ENCODE results near the gene RAB11FIP3. TPM values are rescaled to one million over a fixed set of nuclear protein-coding genes. Genes with fewer than 3 reads are reported as not detected.

RAB11FIP3 gene
- total RNA-seq, 2 donors from 2014 or later, result 26.9 to 28.3 TPM

- H3K27ac Mint-ChIP-seq, result no peak overlapping the region
- H3K9me3 Mint-ChIP-seq, result no peaks in the 10 kb centered on the region
- no peaks in the 10 kb centered on the region for H3K4me1 Mint-ChIP-seq
- no peak overlapping the region for H3K4me3 Mint-ChIP-seq
- H3K27me3 Mint-ChIP-seq, result no peaks in the 10 kb centered on the region
- peaks cover 13% of the 10 kb centered on the region for H3K36me3 Mint-ChIP-seq (ENCODE audit: low read depth)
- ATAC-seq (replicated peaks), result no peak
These were observed 112.2 kb downstream of the RAB11FIP3 start for GRCh38 chr16:537415-538335.

DNA sequence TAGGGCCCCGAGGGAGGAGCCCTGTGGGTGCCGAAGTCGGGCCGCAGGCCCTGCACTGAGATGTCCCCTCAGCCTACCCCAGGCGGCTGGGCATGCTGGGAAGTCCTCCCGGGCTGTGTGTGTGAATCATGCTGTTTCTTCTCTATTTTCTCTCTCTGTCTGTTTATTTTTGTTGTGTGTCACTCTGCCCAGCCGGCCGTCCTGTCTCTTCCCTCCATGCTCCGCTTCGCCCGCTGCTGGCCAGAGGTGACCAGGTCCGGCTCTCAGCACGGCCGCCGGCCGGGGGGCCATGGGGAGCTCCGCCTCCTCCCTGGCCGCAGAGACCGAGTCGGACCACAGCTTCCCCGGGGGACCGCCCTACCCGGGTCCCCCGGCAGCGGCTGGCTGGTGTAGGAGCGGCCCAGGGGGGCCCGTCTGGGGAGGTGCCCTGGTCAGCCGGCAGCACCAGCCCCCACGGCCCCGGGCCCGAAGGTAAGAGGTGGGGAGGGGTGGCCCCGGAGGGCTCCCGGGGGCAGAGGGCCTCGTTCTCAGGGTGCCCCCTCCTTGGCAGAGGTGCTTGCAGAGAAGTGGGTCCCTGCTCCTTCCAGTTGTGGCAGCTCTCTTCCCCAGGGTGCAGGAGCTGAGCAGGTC, 114.6 kb downstream of the RAB11FIP3 start:
- Mint-ChIP-seq H3K4me1 (no peaks in the 10 kb centered on the region), H3K27me3 (no peaks in the 10 kb centered on the region), H3K36me3 (ENCODE audit: low read depth) (peaks cover 13% of the 10 kb centered on the region), H3K27ac (no peak overlapping the region), H3K4me3 (no peak overlapping the region), H3K9me3 (no peaks in the 10 kb centered on the region)
- ATAC-seq (replicated peaks), result no peak

DNA sequence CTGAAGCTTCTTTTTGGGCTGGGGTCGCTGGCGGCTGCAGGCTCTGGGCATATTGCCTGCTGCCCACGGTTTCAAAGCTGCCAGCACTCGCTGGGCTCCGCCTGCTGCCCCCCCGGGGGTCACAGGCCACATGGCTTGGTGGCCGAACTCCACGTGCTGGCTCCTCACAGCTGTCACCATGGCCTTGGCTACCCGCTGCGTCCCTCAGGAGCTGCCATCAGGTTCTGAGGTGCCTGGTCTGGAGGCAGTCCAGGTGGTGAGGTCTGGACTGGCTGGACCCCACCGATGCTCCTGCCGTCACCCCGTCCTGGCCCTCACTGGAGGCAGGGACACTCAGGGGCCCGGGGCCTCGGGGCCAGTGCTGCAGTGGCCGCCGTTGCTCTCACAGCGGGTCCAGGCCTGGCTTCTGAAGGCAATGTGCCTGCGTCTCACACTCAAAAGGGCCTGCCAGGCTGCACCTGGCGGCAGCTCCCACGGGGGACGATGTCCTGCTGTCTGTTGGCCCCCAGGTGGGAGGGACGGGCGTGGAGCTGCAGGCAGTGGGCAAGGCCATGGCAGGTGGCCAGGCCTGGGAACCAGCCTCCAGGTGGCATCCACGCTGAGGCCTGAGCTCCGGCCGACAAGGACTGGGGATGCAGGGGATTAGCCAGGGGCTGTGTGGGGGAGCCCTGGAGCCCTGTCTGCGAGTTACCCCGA, 115.3 kb downstream of the RAB11FIP3 start:
- Mint-ChIP-seq H3K36me3 (ENCODE audit: low read depth) (peaks cover 13% of the 10 kb centered on the region), H3K27ac (no peak overlapping the region), H3K27me3 (no peaks in the 10 kb centered on the region), H3K9me3 (no peaks in the 10 kb centered on the region), H3K4me1 (no peaks in the 10 kb centered on the region), H3K4me3 (no peak overlapping the region)
- ATAC-seq (replicated peaks), result no peak

- Mint-ChIP-seq H3K27me3 (no peaks in the 10 kb centered on the region), H3K9me3 (no peaks in the 10 kb centered on the region), H3K4me3 (no peak overlapping the region), H3K27ac (no peak overlapping the region), H3K4me1 (no peaks in the 10 kb centered on the region), H3K36me3 (ENCODE audit: low read depth) (peaks cover 7% of the 10 kb centered on the region)
- no peak for ATAC-seq (replicated peaks)
These were observed 118.1 kb downstream of the RAB11FIP3 start for GRCh38 chr16:543301-544164.

- Mint-ChIP-seq H3K4me1 (no peaks in the 10 kb centered on the region), H3K27me3 (no peaks in the 10 kb centered on the region), H3K36me3 (ENCODE audit: low read depth) (no peaks in the 10 kb centered on the region), H3K27ac (no peak overlapping the region), H3K4me3 (no peak overlapping the region), H3K9me3 (no peaks in the 10 kb centered on the region)
- no peak for ATAC-seq (replicated peaks)
These were observed 119.1 kb downstream of the RAB11FIP3 start for GRCh38 chr16:544517-544916.

DNA sequence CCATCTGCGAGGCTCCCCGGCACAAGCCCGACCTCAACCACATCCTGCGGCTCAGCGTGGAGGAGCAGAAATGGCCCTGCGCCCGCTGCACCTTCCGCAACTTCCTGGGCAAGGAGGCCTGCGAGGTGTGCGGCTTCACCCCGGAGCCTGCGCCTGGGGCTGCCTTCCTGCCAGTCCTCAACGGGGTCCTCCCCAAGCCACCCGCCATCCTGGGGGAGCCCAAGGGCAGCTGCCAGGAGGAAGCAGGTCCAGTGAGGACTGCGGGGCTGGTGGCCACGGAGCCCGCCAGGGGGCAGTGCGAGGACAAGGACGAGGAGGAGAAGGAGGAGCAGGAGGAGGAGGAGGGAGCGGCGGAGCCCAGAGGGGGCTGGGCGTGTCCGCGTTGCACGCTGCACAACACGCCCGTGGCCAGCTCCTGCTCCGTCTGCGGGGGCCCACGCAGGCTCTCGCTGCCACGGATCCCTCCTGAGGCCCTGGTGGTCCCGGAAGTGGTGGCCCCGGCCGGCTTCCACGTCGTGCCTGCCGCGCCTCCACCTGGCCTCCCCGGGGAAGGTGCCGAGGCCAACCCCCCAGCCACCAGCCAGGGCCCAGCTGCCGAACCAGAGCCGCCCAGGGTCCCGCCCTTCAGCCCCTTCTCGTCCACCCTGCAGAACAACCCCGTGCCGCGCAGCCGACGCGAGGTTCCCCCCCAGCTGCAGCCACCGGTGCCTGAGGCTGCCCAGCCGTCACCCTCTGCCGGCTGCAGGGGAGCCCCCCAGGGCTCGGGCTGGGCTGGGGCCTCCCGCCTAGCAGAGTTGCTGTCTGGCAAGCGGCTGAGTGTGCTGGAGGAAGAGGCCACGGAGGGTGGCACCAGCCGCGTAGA, 121.7 kb downstream of the RAB11FIP3 start:
- H3K4me1 Mint-ChIP-seq, result no peaks in the 10 kb centered on the region

DNA sequence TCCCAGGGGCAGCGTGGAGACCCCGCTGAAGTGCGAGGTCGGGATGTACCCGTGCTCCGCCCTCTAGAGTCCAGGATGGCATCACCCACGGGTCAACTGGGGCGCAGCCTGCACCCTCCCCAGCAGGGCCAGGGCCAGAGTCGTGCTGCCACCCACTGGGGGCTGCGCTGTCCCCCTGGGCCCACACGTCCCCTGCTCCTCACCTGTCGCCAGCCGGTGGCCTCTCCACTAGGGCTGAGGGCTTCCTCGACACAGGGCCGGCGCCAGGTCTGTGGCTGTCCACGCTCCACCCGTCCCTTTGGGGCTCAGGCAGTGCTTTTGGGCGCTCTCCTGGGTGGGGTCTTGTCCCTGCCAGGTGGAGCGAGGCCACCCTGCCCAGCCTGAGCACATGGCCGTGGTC, 123.1 kb downstream of the RAB11FIP3 start:
- Mint-ChIP-seq H3K27ac (no peak overlapping the region), H3K36me3 (ENCODE audit: low read depth) (no peaks in the 10 kb centered on the region), H3K4me1 (no peaks in the 10 kb centered on the region), H3K9me3 (no peaks in the 10 kb centered on the region), H3K4me3 (no peak overlapping the region), H3K27me3 (no peaks in the 10 kb centered on the region)
- no peak for ATAC-seq (replicated peaks)

More for the DNA sequence above, 121.7 kb downstream of the RAB11FIP3 start:
- peak; percentile 80 for ATAC-seq (replicated peaks)
- no peak overlapping the region for H3K27ac Mint-ChIP-seq
- no peak overlapping the region for H3K4me3 Mint-ChIP-seq
- H3K27me3 Mint-ChIP-seq, result no peaks in the 10 kb centered on the region
- H3K9me3 Mint-ChIP-seq, result no peaks in the 10 kb centered on the region
- no peaks in the 10 kb centered on the region for H3K36me3 Mint-ChIP-seq (ENCODE audit: low read depth)

DNA sequence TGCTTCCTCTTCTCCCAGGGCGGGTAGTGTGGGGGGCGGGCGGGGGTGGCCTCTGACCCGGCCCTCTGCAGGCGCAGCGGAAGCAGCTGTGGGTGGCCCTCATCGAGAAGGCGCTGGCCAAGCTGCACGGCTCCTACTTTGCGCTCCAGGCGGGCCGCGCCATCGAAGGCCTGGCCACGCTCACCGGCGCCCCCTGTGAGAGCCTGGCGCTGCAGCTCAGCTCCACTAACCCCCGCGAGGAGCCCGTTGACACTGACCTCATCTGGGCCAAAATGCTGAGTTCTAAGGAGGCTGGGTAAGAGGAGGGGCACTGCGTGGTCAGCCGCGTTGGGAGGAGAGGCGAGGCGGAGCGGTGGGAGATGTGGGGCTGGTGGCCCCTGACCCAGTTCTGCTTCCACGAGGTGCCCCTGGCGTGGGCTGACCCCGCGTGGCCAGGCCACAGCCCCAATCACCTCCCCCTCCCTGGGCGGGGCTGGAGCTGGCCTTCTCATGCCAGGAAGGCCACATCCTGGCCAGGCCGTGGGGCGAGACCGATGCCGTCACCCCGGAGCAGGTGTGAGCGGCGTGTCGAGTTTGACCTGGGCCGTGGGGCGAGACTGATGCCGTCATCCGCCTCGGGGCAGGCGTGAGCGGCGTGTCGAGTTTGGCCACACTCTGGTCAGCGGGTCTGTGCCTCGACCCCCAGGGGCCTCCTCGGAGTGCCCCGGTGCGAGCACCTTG, 124.3 kb downstream of the RAB11FIP3 start:
- no peak overlapping the region for H3K27ac Mint-ChIP-seq
- H3K9me3 Mint-ChIP-seq, result no peaks in the 10 kb centered on the region
- no peak overlapping the region for H3K4me3 Mint-ChIP-seq
- peaks cover 5% of the 10 kb centered on the region for H3K36me3 Mint-ChIP-seq (ENCODE audit: low read depth)
- no peaks in the 10 kb centered on the region for H3K4me1 Mint-ChIP-seq
- H3K27me3 Mint-ChIP-seq, result no peaks in the 10 kb centered on the region
- ATAC-seq (replicated peaks), result no peak

DNA sequence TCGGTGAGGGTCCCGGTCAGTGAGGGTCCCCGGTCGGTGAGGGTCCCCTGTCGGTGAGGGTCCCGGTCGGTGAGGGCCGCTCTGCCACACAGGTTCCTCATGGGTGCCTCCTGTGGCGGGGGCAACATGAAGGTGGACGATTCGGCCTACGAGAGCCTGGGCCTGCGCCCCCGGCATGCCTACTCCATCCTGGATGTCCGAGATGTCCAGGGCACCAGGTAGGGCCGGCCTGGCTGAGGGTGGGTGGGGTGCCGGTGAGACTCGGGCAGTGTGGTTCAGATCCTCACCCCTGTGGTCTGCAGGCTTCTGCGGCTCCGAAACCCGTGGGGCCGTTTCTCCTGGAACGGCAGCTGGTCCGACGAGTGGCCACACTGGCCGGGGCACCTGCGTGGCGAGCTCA, 125.8 kb downstream of the RAB11FIP3 start:
- no peaks in the 10 kb centered on the region for H3K9me3 Mint-ChIP-seq

DNA sequence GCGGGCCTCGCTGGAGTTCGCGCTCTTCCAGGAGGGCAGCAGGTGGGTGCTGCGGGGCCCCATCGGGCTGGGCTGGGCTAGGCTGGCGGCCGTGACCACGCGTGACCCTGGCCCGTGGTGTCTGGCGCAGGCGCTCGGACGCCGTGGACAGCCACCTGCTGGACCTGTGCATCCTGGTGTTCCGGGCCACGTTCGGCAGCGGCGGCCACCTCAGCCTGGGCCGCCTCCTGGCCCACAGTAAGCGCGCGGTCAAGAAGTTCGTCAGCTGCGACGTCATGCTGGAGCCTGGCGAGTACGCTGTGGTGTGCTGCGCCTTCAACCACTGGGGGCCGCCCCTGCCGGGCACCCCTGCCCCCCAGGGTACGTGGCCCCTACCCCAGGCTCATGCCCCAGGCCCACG, 126.7 kb downstream of the RAB11FIP3 start:
- no peak overlapping the region for H3K4me3 Mint-ChIP-seq
- no peak overlapping the region for H3K27ac Mint-ChIP-seq

More for the DNA sequence above, 125.8 kb downstream of the RAB11FIP3 start:
- no peak overlapping the region for H3K4me3 Mint-ChIP-seq
- no peak for ATAC-seq (replicated peaks)
- H3K36me3 Mint-ChIP-seq (ENCODE audit: low read depth), result peaks cover 5% of the 10 kb centered on the region
- no peak overlapping the region for H3K27ac Mint-ChIP-seq
- no peaks in the 10 kb centered on the region for H3K4me1 Mint-ChIP-seq
- H3K27me3 Mint-ChIP-seq, result no peaks in the 10 kb centered on the region

DNA sequence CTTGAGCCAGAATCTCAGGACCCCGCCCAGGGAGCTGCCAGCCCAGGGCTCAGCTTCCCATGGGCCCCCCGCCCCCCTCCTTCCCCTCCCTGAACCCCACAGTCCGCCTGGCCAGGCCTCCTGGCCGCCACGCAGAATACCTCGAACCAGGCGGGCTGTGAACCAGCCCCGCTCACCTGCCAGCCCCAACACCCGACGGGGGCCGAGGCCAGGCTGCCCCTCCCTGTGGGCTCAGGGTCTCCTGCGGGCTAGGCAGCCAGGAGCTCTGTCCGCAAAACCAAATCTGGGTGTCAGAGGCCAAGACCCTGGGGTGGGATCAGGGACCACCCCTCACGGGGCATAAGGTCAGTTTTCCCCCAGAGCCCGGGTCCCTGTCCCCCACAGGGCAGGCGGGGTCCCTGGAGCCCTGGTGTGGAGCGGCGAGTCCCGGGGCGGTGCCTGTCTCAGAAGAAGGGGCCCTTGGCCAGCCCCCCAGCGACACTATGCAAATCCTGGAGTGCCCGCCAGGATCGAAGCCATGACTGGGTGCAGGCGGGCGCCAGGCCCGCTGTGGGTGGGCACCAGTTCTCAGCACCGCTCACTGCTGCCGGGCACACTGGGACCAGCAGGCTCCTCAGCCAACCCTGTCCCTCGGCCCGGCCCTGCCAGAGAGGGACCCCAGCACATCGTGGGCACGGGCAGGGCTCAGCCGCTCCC, 128.3 kb downstream of the RAB11FIP3 start:
- Mint-ChIP-seq H3K4me3 (no peak overlapping the region), H3K36me3 (ENCODE audit: low read depth) (peaks cover 5% of the 10 kb centered on the region)

More for the DNA sequence above, 126.7 kb downstream of the RAB11FIP3 start:
- no peaks in the 10 kb centered on the region for H3K9me3 Mint-ChIP-seq
- H3K4me1 Mint-ChIP-seq, result no peaks in the 10 kb centered on the region
- ATAC-seq (replicated peaks), result no peak
- H3K27me3 Mint-ChIP-seq, result no peaks in the 10 kb centered on the region
- peaks cover 5% of the 10 kb centered on the region for H3K36me3 Mint-ChIP-seq (ENCODE audit: low read depth)

GRCh38 chr16:554297-554621, 128.8 kb downstream of the RAB11FIP3 start:
- H3K27me3 Mint-ChIP-seq, result no peaks in the 10 kb centered on the region
- no peaks in the 10 kb centered on the region for H3K4me1 Mint-ChIP-seq
- H3K27ac Mint-ChIP-seq, result no peak overlapping the region
- no peaks in the 10 kb centered on the region for H3K9me3 Mint-ChIP-seq
- no peak overlapping the region for H3K4me3 Mint-ChIP-seq
- H3K36me3 Mint-ChIP-seq (ENCODE audit: low read depth), result peaks cover 5% of the 10 kb centered on the region
- no peak for ATAC-seq (replicated peaks)

More for the DNA sequence above, 128.3 kb downstream of the RAB11FIP3 start:
- Mint-ChIP-seq H3K27me3 (no peaks in the 10 kb centered on the region), H3K27ac (no peak overlapping the region), H3K4me1 (no peaks in the 10 kb centered on the region), H3K9me3 (no peaks in the 10 kb centered on the region)
- ATAC-seq (replicated peaks), result no peak
